Fibroblast of skin of left quadriceps (primary cell): ENCODE measurements around the gene COL6A1.
"Not testable (repeated sequence)": the region's sequence is repeated elsewhere in the genome, so short reads cannot be mapped to it uniquely, and the experiment has no call there.

ENCODE experiments used
- DNase-seq, 2 experiments: peaks; one replicate each; pipeline ENCODE4 v3.0.0-alpha.2; 2013; ENCODE audit warnings: low read depth in 2 of 2

The COL6A1 gene

GRCh38 chr21:46027851-46028493 is 46.4 kb downstream of the COL6A1 start:
- no peak for DNase-seq

DNA sequence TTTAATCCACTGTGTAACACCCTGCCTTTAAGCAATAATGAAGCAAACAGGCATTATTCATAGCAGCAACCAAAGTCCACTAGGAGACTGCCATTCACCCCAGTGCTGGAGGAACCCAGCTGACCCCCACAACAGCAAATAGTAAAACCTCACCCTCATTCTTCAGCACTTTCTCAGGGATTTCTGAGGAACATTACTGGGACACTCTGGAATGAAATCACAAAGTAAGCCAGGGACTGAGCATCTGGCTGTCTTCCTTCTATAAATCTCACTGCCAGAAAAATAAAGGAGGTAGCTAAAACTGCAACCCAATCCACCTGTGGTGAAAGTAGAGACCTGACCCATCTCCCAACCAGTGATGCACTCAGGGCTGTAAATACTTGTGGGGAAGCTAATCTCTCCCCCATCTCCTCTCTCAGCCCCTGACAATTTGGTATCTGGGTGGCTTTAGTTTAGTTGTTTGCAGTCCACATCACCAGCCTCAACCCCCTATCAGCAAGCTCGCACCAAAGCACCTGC is 47.1 kb downstream of the COL6A1 start:
- no peak for DNase-seq

DNA sequence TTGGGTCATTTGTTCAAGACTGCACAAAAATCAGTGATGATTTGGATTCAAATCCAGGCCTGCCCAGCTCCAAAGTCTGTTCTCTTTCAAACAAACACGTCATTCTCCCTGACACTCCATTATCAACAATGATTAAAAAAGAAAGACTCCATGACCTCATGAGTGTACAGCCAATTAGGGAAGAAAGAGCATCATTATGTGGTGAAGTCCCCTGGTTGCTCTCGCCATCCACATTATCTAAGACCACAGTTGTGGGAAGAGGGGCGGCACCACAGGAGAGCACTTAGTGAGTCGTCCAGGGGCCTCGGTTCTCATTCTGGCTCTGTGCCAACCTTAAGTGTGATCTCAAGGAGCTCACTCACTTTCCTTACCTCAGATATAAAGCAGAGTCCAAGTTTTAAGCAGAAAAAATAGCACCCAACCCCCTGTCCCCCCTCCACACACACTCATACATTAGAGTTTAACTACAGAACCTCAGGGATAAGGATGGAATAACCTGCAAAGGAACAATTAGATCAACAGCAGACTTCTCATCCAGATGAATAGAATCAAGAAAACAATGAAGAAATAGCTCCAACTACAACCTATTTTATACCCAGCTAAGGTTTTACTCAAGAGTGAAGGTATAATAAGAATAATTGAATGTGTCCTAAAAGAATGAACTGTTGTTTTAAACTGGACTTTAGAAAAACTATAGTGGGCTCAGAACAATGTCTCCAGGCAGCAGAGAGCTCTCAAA is 47.8 kb downstream of the COL6A1 start:
- DNase-seq = no peak

- no peak for DNase-seq
These were observed 49.9 kb downstream of the COL6A1 start for GRCh38 chr21:46031484-46031883.

DNA sequence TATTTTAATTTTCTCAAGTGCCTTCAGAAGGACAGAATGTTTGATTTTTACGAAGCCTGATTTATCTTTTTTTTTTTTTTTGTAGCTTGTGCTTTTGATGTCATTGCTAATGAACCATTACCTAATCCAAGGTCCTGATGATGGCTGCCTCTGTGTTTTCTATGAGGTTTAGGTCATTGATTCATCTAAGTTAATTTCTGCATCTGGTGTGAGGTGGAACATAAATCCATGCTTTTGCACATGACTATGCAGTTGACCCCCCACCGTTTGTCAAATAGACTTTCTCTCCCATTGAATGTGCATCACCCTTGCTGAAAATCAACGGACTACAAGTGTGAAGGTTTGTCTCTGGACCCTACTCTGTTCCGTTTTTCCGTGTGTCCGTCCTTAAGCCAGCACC is 50.5 kb downstream of the COL6A1 start:
- no peak for DNase-seq

DNA sequence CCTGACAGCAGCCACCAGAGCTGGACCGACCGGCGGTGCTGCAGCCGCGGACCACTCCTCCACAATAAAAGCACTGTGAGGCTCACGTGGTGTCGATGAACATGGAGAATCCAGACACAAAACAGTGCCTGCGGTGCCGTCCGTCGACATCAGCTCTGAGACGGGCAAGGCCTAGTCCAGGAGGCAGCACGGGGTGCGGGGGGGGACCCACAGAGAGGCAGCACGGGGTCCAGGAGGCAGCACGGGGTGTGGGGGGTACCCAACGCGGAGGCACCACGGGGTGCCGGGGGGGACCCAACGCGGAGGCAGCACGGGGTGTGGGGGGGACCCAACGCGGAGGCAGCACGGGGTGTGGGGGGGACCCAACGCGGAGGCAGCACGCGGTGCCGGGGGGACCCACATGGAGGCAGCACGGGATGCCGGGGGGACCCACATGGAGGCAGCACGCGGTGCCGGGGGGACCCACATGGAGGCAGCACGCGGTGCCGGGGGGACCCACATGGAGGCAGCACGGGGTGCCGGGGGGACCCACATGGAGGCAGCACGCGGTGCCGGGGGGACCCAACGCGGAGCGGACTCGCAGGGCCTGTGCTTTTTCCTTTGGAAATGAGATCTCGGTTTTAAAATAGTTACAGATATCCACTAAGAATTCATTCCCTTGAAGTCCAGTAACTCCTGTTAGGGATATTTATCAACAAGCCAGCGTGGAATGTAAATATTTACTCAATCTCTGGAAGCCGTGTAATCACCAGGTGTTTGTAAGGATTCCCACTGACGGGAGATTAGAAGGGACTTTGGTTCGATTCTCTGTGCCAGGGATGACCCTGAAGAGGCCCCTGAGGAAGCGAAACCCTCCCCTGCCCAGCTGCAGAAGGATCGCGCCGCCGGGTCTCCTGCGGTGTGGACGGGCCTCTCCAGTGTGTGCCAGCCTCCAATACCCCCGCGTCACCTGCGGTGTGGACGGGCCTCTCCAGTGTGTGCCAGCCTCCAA is 52.1 kb downstream of the COL6A1 start:
- DNase-seq = no peak

- peak; percentile 78 for DNase-seq
These were observed 54.5 kb downstream of the COL6A1 start for GRCh38 chr21:46035809-46036695.

DNA sequence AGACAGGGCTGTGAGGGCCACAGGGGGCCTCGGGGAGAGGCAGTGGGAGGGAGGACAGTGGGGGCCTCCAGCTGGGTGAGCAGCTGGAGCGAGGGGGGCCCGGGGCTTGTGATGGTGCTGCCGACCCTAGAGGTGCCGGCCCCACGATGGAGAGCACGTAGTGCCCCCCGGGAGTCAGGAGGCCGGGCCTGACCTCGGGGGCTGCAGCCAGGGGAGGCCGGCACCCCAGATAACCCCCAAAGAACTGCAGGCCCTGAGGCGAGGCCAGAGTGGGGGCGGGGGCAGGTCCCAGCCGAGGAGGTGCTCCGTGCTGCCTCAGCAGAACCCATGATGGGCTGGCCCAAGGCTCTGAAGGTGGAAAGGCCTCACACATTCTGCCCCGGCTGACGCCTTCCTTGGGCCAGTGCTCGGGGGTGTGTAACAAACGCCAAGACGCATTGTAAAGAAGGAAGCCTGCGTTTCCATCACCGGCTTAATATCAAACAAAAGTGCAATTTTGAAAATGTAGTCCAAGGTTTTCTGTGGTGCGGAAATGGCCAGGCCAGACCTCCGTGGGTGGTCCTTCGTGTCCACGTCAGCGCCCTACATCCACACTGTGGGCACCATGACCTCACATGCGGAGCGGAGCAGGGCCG is 55.2 kb downstream of the COL6A1 start:
- no peak for DNase-seq

DNA sequence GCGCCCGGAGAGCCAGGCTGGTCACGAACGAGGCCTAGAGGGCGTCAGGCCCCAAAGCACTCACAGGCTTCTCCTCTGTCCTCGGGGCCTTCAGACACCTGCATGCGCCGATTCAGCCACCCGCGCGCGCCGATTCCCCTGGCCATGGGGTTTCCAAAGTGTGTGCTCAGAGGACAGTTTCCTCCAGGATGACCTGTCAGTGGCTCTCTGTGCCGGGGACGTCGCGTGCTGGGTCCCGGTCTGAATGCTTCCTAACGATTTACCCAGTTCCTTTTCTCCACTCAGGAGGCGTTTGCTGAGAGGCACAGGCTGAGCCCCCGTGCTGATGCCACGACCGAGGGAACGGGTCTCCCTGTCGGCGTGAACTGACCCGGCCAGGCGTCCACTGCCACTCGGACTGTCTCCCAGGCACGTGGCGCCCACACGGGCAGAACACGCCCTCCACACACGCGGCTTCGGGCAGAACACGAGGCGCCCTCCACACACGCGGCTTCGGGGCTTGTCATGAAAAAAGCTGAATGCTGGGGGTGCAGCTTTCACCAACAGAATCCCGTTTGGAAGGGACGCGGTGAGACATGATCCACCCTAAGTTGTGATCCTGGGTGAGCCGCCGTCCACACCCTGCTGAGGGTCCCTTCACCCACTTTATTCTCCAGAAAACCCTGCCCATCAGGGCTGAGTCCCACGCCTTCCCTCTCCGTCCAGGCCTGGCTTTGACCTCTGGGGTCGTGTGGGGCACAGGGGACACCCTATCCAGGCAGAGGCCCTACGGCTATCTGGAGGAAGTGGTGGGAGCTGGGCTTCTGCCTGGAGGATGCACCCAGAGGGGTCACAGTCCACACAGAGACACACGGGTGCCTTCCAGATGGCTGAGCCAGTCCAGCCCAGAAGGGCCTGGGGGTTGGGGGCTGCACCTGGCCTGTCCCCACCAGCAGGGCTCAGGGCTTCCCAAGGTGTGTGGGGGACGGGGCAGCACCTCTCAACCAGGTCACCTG is 56.1 kb downstream of the COL6A1 start:
- DNase-seq = no peak

DNA sequence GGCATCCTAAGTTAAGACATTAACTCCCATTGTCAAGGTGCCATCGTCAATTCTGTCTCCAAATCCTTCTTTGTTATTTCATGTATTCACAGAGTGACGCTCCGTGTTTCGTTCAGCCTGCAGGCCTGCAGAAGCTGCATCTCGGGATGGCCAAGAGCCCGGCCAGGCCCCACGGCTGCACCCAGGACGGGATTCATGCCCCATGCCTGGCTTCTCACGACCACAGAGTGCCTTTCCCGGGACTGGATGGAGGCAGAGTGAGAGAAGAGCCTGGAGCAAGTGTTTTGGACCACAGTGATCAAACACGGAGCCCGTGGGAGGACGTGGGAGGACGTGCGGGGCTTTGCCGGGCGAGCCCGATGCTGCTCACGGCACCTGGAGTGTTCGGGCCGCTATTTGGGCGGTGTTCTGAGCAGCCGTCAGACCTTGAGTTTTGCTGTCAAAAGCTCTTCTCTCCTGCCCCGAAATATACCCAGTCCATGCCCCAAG is 56.8 kb downstream of the COL6A1 start:
- no peak for DNase-seq

DNA sequence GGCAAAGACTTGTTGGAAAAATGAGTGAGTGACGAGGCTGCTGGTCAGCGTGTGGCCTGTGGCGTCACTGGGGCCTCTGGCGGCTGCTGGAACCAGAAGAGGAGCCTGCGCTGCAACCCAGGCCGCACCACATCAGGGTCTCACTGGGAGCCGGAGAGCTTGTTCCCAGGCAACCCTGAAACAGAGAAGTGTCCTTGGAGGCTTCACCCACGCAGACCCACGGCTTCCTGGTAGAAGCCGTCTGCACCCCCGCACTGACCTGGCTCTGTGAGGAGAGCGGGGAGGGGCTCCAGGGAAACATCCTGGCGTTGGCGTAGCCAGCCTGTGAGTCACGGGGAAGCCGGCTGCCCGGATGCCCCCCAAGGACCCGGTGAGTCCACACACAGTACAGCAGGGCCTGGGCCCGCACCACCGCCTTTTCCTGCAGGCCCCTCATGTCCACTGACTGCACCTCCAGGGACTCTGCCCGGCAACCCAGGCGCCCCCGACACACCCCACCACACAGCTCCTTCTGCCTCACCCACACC is 57.4 kb downstream of the COL6A1 start:
- DNase-seq = no peak

GRCh38 chr21:46039891-46040660 is 58.5 kb downstream of the COL6A1 start:
- no peak for DNase-seq

DNA sequence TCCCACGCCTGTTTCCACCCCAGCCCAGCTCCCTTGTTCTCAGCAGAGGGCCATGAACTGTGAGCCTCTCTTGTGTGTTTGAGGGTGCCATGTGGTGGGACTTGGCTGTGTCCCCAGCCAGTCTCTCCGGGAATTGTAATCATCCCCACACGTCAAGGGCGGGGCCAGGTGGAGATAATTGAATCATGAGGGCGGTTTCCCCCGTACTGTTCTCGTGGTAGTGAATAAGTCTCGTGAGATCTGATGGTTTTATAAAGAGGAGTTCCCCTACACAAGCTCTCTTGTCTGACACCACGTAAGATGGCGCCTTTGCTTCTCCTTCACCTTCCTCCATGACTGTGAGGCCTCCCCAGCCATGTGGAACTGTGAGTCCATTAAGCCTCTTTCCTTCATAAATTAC is 59.1 kb downstream of the COL6A1 start:
- DNase-seq = no peak

GRCh38 chr21:46041183-46041582 is 59.6 kb downstream of the COL6A1 start:
- DNase-seq = no peak

DNA sequence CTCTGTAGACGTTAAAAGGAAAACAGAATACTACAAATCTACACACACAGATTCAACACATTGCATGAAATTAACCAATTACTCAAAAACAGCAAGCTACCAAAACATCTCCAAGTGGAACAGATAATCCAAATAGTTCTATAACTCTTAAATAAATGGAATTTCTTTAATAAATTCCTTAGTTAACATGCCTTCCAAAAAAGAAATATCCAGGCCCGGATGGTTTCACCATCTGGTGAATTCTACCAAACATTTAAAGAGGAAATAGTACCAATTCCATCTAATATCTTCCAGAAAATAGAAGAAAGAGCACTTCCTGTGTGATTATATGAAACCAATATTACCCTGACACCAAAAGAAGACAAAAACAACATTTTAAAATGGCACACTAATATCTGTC is 63.6 kb downstream of the COL6A1 start:
- no peak for DNase-seq

DNA sequence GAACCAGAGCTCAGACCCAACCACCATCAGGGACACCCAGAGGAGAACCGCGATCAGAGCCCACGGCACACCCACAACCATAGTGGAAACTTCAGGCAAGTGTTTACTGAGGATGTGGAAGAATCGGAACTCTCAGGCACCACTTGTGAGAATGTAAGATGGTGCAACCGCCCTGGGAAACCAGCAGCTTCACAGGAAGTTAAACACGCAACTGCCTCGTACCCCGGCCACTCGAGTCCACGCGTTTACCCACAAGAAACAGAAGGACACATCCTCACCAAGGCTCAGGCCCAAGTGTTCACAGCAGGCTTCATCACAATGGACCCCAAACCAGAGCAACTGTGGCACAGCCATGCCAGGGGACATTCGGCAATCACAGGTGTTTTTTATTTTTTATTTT is 64.9 kb downstream of the COL6A1 start:
- DNase-seq = no peak

GRCh38 chr21:46046906-46047305 is 65.3 kb downstream of the COL6A1 start:
- not testable (repeated sequence) for DNase-seq
